ENCODE data around the gene CAMK2B. TPM values are rescaled to one million over a fixed set of nuclear protein-coding genes. Genes with fewer than 3 reads are reported as not detected.

The CAMK2B gene
- total and polyA plus RNA-seq, 9 donors, result 0.22 to 1.4 (median 0.45) TPM; not detected in 2

DNA sequence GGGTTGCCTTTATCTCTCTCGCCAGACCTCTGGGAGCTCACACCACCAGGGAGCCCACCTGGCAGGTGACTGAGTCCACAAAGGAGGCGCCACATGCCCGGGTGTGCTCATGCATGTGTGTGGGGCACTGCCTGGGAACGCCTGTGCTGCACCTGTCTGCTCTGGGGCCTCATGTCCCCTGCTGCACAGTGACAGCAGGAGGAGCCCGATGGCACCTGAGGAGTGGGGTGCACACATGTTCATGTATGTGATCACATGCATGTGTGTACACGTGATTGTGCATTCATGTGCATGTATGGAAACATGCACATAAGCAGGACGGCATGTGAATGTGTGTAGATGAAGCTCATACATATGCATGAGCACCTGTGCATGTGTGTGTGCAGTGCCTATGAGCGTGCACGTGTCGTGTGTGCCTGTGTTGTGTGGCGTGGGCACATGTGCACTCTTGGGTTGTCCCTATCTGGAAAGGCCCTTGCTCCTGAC is 102.6 kb downstream of the CAMK2B start:
- H3K9me3 ChIP-seq, result no peaks in the 10 kb centered on the region
- no peaks in the 10 kb centered on the region for H3K4me1 ChIP-seq (ENCODE audit: insufficient read depth)
- intact Hi-C loops (cut with DNase I), result no loop called here
- no peaks in the 10 kb centered on the region for H3K36me3 ChIP-seq
- no peak for TF ChIP-seq EP300 (IDR thresholded peaks at IDR 0.05)
- TF ChIP-seq, protein P1, sequence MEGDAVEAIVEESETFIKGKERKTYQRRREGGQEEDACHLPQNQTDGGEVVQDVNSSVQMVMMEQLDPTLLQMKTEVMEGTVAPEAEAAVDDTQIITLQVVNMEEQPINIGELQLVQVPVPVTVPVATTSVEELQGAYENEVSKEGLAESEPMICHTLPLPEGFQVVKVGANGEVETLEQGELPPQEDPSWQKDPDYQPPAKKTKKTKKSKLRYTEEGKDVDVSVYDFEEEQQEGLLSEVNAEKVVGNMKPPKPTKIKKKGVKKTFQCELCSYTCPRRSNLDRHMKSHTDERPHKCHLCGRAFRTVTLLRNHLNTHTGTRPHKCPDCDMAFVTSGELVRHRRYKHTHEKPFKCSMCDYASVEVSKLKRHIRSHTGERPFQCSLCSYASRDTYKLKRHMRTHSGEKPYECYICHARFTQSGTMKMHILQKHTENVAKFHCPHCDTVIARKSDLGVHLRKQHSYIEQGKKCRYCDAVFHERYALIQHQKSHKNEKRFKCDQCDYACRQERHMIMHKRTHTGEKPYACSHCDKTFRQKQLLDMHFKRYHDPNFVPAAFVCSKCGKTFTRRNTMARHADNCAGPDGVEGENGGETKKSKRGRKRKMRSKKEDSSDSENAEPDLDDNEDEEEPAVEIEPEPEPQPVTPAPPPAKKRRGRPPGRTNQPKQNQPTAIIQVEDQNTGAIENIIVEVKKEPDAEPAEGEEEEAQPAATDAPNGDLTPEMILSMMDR (IDR thresholded peaks at IDR 0.05), result no peak
- no peak for TF ChIP-seq POLR2A (IDR thresholded peaks at IDR 0.05)
- H3K4me3 ChIP-seq, result no peak overlapping the region
- no peak overlapping the region for H3K27ac ChIP-seq
- WGBS, 3 donors, result 83 to 85% (median 83%) methylated on average over 10 to 11 of the region's 11 CpGs
- DNase-seq, result no peak
- H3K27me3 ChIP-seq, result no peaks in the 10 kb centered on the region

DNA sequence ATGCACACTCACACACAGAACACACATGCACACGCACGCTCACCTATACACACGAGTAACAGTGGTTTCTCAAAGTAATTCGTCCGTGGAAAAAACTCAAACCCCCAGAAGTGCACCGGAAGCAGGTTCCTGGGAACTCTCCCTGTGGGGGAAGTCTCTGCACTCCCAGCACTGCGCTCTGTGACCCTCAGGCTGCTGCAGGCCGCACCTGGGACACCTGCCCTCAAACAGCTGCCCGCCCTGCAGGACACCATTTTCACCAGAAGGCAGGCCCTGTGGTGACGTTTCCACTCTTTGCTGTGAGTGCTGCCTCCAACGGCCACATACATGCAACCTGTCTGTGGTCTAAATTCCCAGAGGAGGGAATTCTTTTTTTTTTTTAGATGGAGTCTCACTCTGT is 103.3 kb downstream of the CAMK2B start:
- H3K4me3 ChIP-seq, result no peak overlapping the region
- intact Hi-C loops (cut with DNase I), result no loop called here
- 74 to 82% (median 81%) methylated on average over 11 of the region's 11 CpGs for WGBS, 3 donors
- H3K36me3 ChIP-seq, result no peaks in the 10 kb centered on the region
- DNase-seq, result peak in 1 of 5 donors; percentile 3
- H3K9me3 ChIP-seq, result no peaks in the 10 kb centered on the region
- H3K27ac ChIP-seq, result no peak overlapping the region
- H3K27me3 ChIP-seq, result no peaks in the 10 kb centered on the region
- TF ChIP-seq POLR2A (IDR thresholded peaks at IDR 0.05) (no peak), EP300 (IDR thresholded peaks at IDR 0.05) (no peak)
- TF ChIP-seq, protein P1 (IDR thresholded peaks at IDR 0.05), result no peak
- no peaks in the 10 kb centered on the region for H3K4me1 ChIP-seq (ENCODE audit: insufficient read depth)

DNA sequence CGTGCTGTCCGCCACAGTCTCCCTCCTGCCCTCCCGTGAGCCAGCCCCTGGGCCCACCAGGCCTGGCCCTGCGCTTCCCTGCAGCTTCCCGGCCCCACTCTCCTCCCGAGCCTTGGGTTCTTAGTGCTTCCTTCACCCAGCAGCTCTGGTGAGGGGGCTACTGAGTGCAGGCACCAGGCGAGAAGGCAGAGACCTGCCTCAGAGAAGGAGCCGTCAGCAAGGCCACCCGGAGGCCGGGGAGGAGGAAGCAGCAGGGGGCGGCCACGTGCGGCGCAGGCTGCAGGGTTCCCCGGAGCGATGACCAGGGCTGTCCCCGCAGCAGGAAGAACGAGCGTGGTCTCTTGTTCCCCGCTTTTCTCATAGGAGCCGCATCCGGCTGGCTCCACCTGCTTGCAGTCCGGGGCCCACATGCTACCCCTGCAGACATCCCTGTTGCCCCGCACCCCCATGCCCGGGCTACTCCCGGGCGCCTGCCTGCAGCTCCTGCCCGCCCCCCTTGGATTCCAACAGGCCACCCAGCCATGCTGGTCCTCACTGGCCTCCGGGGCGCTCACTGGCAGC is 104.1 kb downstream of the CAMK2B start:
- Histone ChIP-seq H3K4me1 (ENCODE audit: insufficient read depth) (no peaks in the 10 kb centered on the region), H3K36me3 (no peaks in the 10 kb centered on the region), H3K27ac (no peak overlapping the region), H3K4me3 (no peak overlapping the region), H3K9me3 (no peaks in the 10 kb centered on the region), H3K27me3 (no peaks in the 10 kb centered on the region)
- peak in 1 of 5 donors; percentile 10 for DNase-seq
- TF ChIP-seq, protein P1 (IDR thresholded peaks at IDR 0.05), result no peak
- TF ChIP-seq EP300 (IDR thresholded peaks at IDR 0.05) (no peak), POLR2A (IDR thresholded peaks at IDR 0.05) (no peak)
- intact Hi-C loops (cut with DNase I), result no loop called here
- 42 to 47% (median 47%) methylated on average over 30 of the region's 30 CpGs for WGBS, 3 donors

DNA sequence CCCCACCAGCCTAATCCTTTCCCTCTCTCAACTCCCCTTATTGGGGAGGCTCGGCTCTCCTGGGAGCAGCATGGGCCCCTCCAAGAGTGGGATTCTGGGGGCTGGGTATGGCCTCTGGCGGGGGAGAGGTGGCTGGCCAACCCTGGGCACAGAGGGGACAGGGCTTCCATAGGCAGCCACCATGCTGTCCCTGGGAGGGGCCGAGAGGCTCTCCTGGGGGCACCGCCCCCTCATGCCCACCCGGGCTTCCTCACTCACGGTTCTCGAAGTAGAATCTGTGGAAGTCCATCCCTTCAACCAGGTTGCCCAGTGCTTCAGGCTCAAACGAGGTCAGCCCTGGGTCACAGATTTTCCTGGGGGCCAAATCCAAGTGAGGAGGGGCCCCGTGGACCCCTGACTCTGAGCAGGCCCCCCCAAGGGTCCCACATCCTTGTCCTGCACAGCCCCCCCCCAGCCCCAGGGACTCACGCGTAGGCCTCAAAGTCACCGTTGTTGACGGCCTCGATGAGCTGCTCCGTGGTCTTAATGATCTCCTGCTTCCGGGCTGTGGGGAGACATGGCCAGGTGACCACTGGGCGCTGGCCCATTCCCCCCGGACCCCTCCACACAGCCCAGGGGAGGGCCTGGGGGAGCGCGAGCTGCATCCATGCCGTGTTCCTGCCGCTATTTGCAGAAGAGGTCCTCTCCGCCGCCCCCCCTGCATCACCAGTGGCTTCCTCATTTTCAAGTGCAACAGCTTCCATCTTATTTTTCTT is 104.9 kb downstream of the CAMK2B start:
- 88 to 92% (median 89%) methylated on average over 19 to 24 of the region's 24 CpGs for WGBS, 3 donors
- DNase-seq, result peak in 1 of 5 donors; percentile 15

More for the DNA sequence above, 104.9 kb downstream of the CAMK2B start:
- TF ChIP-seq POLR2A (IDR thresholded peaks at IDR 0.05), result no peak
- TF ChIP-seq, protein P1 (IDR thresholded peaks at IDR 0.05), result no peak
- H3K4me3 ChIP-seq, result no peak overlapping the region
- H3K27ac ChIP-seq, result no peak overlapping the region
- H3K27me3 ChIP-seq, result no peaks in the 10 kb centered on the region
- H3K4me1 ChIP-seq (ENCODE audit: insufficient read depth), result no peaks in the 10 kb centered on the region
- H3K36me3 ChIP-seq, result no peaks in the 10 kb centered on the region
- no peaks in the 10 kb centered on the region for H3K9me3 ChIP-seq
- intact Hi-C loops (cut with DNase I), result no loop called here
